ENCODE data around the gene SCG5.

SCG5 gene

GRCh38 chr15:32682569-32682968 lies 41.1 kb downstream of the SCG5 start:
- DNase-seq (ENCODE audit: low read depth): no peak
- H3K4me3 ChIP-seq (ENCODE audit: low read depth, low read length): no peak overlapping the region
- no peak for TF ChIP-seq CTCF (IDR thresholded peaks at IDR 0.05; ENCODE audit: control insufficient read depth, extremely low read depth, insufficient read depth)

GRCh38 chr15:32682977-32683630 lies 41.6 kb downstream of the SCG5 start:
- no peak for DNase-seq (ENCODE audit: low read depth)
- no peak overlapping the region for H3K4me3 ChIP-seq (ENCODE audit: low read depth, low read length)
- no peak for TF ChIP-seq CTCF (IDR thresholded peaks at IDR 0.05; ENCODE audit: control insufficient read depth, extremely low read depth, insufficient read depth)

GRCh38 chr15:32683906-32684584 lies 42.5 kb downstream of the SCG5 start:
- no peak overlapping the region for H3K4me3 ChIP-seq (ENCODE audit: low read depth, low read length)
- DNase-seq (ENCODE audit: low read depth): no peak
- TF ChIP-seq CTCF (IDR thresholded peaks at IDR 0.05; ENCODE audit: control insufficient read depth, extremely low read depth, insufficient read depth): no peak

- TF ChIP-seq CTCF (IDR thresholded peaks at IDR 0.05; ENCODE audit: control insufficient read depth, extremely low read depth, insufficient read depth): no peak
- H3K4me3 ChIP-seq (ENCODE audit: low read depth, low read length): no peak overlapping the region
- DNase-seq (ENCODE audit: low read depth): no peak
These were observed 44.1 kb downstream of the SCG5 start for GRCh38 chr15:32685576-32685975.

- H3K4me3 ChIP-seq (ENCODE audit: low read depth, low read length): no peak overlapping the region
- no peak for TF ChIP-seq CTCF (IDR thresholded peaks at IDR 0.05; ENCODE audit: control insufficient read depth, extremely low read depth, insufficient read depth)
- no peak for DNase-seq (ENCODE audit: low read depth)
These were observed 46.0 kb downstream of the SCG5 start for GRCh38 chr15:32687556-32687955.

GRCh38 chr15:32688151-32688639 lies 46.7 kb downstream of the SCG5 start:
- no peak overlapping the region for H3K4me3 ChIP-seq (ENCODE audit: low read depth, low read length)
- no peak for DNase-seq (ENCODE audit: low read depth)
- TF ChIP-seq CTCF (IDR thresholded peaks at IDR 0.05; ENCODE audit: control insufficient read depth, extremely low read depth, insufficient read depth): no peak

All from LNCaP clone FGC (cell line).